ENCODE data around the gene FEM1C. TPM values are rescaled to one million over a fixed set of nuclear protein-coding genes. Genes with fewer than 3 reads are reported as not detected.

Gene FEM1C
- total and polyA plus RNA-seq, 3 experiments from 2014 or later: 2.9 to 14.7 (median 14.1) TPM

Other genes with a start within 250 kb of the FEM1C start
- 1 to 10 TPM; 1.6 to 2.2 TPM for gene CCDC112, start 248.1 kb downstream of the FEM1C start, total RNA-seq
- gene CCDC112, start 248.1 kb downstream of the FEM1C start, polyA plus RNA-seq: 4.8 TPM
- gene TICAM2, start 57.7 kb upstream of the FEM1C start, total RNA-seq: 1 to 10 TPM in 1 of 2 experiments, under 1 TPM in 1; 0.72 to 1.4 TPM
- gene TICAM2, start 57.7 kb upstream of the FEM1C start, polyA plus RNA-seq: 0.29 TPM
- 10 to 100 TPM; 47.7 to 47.8 TPM for gene TMED7, start 81.3 kb upstream of the FEM1C start, total RNA-seq
- 32.7 TPM for gene TMED7, start 81.3 kb upstream of the FEM1C start, polyA plus RNA-seq